GM12878 (cell line): ENCODE data around the gene FHOD3.

ENCODE experiments used
- E2F4 ChIP-seq: IDR thresholded peaks from 2 replicates; pipeline ENCODE4 v1.6.1; 2012; ENCODE audit warnings: low read depth, low read length, improper control_type of control experiment
- EZH2 ChIP-seq: IDR thresholded peaks from 2 replicates; pipeline ENCODE4 v1.6.1; 2012; ENCODE audit warnings: low read depth, mild to moderate bottlenecking, control low read depth, inconsistent platforms, low read length, borderline replicate concordance; ENCODE audit not compliant: control insufficient read depth
- NR2C1 ChIP-seq: fragments of 450-650 bp; IDR thresholded peaks from 2 replicates; pipeline ENCODE4 v1.6.1; 2017; ENCODE audit warnings: antibody characterized with exemption, mild to moderate bottlenecking, moderate library complexity
- YBX1 ChIP-seq: fragments of 450-650 bp; IDR thresholded peaks from 2 replicates; pipeline ENCODE4 v1.6.1; 2016; ENCODE audit warnings: antibody characterized with exemption
- ZBED1 ChIP-seq: IDR thresholded peaks from 2 replicates; pipeline ENCODE4 v1.6.1; 2016; ENCODE audit warnings: borderline replicate concordance
- TF ChIP-seq, protein P1 (sequence below), 3 experiments: IDR thresholded peaks in 2 of 3; conservative IDR thresholded peaks in 1 of 3; 2 replicates each; pipeline ENCODE4 v1.5.1; 2011; ENCODE audit warnings: low read depth in 3 of 3, low read length in 3 of 3, mild to moderate bottlenecking in 3 of 3, control low read depth in 2 of 3, moderate library complexity in 2 of 3, inconsistent platforms in 1 of 3, mixed read lengths in 1 of 3; ENCODE audit not compliant: control insufficient read depth in 2 of 3, insufficient read depth in 1 of 3; ENCODE audit errors: extremely low read depth in 1 of 3
- TF ChIP-seq, protein P2 (sequence below): IDR thresholded peaks from 2 replicates; pipeline ENCODE4 v1.6.1; 2012; ENCODE audit warnings: low read depth, low read length, improper control_type of control experiment

DNA sequence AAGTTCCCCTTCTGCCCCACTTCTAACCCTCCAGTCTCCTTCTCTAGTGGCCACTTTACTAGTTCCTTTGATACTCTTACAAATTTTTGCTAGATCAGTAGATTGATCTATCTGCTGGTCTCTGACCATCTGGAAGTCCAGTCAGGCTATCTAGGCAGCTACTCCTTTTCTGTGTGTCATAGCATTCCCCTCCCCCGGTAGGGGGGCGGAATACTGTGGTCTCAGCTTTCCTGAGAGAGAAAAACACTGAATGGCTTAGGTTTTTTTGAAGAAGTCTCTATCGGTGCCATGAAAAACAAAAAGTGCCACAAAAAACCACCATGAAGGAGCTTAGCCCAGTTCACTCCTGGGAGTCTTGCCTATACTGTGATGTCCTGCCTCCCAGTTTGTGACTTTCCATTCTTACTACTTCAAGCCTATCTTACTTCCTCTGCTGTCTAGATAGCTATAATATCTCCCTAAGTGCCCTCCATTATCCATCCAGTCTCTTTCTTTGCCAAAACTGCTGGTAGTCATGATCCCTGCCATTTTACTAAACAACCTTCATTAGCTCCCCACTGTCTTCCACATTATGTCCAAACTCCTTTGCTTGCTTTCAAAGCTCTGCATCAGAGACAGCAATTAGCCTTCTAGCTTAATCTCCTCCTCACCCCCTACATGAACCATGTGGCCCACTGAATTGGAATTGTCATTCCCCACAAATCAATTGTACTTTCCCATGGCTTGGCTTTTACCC lies 501.4 kb downstream of the FHOD3 start:
- TF ChIP-seq E2F4 (no peak), NR2C1 (no peak), EZH2 (no peak), ZBED1 (no peak), YBX1 (no peak)
- TF ChIP-seq, protein P1, sequence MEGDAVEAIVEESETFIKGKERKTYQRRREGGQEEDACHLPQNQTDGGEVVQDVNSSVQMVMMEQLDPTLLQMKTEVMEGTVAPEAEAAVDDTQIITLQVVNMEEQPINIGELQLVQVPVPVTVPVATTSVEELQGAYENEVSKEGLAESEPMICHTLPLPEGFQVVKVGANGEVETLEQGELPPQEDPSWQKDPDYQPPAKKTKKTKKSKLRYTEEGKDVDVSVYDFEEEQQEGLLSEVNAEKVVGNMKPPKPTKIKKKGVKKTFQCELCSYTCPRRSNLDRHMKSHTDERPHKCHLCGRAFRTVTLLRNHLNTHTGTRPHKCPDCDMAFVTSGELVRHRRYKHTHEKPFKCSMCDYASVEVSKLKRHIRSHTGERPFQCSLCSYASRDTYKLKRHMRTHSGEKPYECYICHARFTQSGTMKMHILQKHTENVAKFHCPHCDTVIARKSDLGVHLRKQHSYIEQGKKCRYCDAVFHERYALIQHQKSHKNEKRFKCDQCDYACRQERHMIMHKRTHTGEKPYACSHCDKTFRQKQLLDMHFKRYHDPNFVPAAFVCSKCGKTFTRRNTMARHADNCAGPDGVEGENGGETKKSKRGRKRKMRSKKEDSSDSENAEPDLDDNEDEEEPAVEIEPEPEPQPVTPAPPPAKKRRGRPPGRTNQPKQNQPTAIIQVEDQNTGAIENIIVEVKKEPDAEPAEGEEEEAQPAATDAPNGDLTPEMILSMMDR (IDR thresholded peaks at IDR 0.05 in 2 of 3, conservative IDR thresholded peaks at IDR 0.05 in 1 of 3; ENCODE audit: control insufficient read depth in 2 of 3, extremely low read depth in 1 of 3, insufficient read depth in 1 of 3, low read depth in 3 of 3, low read length in 3 of 3), result no peak
- TF ChIP-seq, protein P2, sequence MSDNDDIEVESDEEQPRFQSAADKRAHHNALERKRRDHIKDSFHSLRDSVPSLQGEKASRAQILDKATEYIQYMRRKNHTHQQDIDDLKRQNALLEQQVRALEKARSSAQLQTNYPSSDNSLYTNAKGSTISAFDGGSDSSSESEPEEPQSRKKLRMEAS, result no peak
